Stimulated activated CD8-positive, alpha-beta memory T cell treated with anti-CD3 and anti-CD28 coated beads, Interleukin-4, amount 100 ng/mL, for 4 hours (primary cell): ENCODE measurements around the gene NFKB1.
"Not testable (repeated sequence)": the region's sequence is repeated elsewhere in the genome, so short reads cannot be mapped to it uniquely, and the experiment has no call there.

Source experiments
- DNase-seq, 2 donors: peaks; one replicate each; pipeline ENCODE4 v3.0.0-alpha.2; 2020; ENCODE audit warnings: low read depth in 2 of 2, low spot score in 1 of 2

NFKB1 gene

DNA sequence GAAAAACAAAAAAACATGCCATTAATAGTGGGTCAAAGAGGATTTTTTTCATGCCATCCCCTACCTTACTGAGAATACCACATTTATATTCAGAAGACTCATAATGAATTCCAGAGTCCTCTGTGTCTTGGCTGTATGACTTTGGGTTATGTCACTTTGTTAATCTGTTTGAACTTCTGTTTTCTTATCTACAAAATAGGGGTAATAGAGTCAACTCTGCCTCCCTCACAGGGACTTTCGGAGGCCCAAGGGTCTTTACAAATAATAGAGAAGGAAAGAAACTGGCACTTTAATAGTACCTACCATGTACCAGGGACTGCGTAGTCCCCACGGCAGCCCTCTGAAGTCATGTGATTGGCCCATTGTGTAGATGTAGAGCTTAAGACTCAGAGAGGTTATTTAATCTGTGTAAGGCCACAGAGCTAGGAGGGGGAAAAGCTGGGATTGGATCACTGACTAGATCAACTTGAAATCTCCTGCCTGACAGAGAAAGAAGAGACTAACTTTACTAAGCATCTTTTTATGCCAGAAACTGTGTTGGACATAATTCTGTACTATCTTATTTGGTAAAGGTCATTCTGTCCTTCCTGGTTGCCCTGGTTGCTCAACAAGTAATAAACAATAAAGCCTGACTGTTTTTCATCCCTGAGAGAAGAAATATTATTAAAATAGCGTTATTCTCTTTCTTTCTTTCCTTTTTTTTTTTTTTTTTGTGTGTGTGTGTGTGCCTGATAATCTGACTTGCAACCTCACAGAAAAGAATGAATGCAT is 59.6 kb downstream of the NFKB1 start:
- no peak for DNase-seq

DNA sequence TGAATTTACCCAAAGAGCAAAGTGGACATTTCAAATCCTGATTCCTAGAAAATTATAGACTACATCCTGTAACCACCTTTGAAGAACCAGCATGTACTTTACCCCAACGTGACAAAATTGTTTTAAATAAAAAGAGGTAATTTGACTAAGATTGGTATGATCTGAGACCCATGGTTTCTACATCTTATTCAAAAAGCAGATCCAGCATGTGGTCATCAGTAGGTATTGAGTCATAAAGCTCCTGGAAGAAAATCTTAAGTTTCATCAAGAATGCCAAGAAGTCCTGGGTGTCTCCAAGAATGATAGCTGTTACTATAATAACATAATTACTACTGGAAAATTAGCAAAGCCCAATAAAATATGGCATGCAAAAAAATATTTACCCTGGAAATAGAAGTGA is 61.8 kb downstream of the NFKB1 start:
- DNase-seq: no peak

DNA sequence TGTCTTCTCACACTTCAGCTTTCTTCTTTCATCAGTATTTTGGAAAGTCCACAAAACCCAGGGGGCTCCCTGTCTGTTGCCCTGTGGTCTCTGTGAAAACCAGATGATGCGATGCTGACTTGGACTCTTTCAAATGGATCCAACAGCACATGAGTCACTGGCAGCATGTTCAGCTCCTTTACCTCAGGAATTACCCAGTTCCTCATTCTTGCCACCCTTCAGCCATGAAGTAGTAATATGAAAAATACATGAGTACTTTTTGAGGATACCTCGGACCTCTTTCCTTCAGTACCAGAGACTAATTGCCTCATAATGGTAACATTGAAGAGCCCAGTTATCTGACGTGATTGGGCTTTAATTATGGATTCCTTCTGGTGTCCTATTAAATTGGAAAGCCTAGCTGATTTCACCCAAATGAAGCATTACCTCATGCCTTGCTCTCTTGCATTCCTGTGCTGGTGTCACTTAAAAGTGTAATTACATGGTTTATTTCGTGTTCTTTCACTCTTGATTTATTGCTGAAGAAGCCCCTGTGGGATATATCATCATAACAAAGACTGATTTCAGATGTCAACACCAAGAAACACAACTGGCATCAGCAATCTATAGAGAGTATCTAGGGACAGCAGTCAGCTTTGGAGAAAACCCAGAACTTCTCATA is 63.4 kb downstream of the NFKB1 start:
- DNase-seq: peak in 1 of 2 donors; percentile 10

DNA sequence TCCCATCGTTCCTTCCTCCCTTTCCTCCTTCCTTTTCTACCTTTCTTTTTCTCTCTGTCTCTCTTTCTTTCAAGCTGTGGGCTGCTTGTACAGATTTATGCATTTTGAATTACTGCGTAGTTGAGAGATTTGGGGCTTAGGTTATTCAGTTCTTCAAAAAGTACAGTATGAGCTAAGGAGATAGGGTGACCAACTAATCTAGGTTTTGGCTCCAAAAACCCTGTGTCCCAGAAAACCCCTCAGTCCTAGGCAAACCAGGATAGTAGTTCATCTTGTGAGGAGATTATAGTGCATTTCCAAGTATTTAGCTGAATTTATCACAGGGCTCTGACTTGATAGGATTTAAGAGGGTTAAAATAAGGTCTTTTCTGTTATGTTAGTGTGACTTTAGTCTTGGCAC is 64.5 kb downstream of the NFKB1 start:
- no peak for DNase-seq

DNA sequence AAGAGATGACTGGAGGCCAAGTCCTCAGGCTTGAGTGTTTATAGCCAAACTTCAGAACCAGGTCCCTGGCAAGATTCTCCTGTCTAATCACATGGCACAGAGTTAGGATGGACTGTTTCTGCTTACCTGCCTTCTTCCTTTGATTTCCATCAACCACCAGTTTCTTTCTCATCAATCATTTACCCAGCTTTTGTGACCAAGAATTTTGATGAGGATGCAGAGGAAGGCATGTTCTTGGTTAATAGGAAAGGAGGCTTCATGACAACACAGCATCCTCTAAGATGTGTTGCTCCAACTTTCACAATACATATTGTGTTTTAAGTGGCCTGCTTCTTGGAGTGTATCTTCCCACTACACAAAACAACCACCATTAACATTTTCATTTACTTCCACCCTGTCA is 65.3 kb downstream of the NFKB1 start:
- no peak for DNase-seq

DNA sequence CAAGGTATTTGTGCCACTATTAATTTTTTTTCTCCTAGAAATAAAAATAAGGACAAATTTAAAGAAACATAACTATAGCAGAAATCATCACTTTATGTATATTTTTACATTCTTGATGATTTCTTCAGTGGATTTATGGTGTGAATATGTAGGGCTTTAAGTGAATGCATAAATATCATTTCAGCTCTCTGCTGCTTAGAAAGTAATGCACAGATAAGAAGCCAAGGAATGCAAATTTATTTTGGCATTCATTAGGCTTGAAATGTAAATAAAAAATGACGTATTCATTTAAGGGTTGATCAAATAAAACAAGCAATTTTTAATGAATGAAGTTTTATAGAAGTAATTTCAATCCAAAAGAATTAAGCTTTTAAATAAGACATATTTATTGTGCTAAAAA is 66.3 kb downstream of the NFKB1 start:
- no peak for DNase-seq

DNA sequence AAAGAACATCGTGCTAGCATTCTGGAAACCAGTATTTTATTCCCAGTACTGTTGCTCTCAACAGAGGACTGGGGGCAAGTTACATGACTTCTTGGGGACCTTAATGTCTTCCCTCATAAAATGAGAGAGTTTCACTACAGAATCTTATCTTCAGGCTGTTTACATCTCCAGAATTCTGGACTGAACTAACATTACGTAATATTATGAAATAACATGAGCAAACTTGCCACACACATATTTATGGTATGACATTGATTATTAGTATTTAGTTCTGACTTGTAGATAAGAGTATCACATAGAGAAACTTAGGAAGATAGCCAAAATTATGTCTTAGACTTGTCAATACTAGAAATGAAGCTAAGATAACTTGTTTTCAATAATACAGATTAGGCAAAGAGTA is 68.0 kb downstream of the NFKB1 start:
- no peak for DNase-seq

DNA sequence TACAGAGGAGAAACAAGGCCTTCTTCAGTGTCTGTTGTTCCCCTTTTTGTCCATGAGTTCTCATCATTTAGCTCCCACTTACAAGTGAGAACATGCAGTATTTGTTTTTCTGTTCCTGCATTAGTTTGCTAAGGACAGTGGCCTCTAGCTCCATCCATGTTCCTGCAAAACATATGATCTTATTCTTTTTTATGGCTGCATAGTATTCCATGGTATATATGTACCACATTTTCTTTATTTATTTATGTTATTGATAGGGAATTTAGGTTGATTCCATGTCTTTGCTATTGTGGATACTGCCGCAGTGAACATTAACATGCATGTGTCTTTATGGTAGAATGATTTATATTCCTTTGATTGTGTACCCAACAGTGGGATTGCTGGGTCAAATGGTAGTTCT is 69.1 kb downstream of the NFKB1 start:
- not testable (repeated sequence) for DNase-seq

DNA sequence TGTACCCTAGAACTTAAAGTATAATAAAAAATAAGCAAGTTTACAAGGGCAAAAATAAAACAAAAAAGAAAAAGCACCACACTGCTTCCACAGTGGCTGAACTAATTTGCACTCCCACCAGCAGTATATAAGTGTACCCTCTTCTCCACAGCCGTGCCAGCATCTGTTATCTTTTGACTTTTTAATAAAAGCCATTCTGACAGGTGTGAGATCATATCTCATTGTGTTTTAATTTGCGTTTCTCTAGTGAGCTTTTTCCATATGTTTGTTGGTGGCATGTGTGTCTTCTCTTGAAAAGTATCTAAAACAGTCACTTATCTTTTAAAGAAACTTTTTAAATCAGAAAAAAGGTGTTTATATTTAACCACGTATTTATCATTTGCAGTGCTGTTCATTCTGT is 71.3 kb downstream of the NFKB1 start:
- DNase-seq: no peak

DNA sequence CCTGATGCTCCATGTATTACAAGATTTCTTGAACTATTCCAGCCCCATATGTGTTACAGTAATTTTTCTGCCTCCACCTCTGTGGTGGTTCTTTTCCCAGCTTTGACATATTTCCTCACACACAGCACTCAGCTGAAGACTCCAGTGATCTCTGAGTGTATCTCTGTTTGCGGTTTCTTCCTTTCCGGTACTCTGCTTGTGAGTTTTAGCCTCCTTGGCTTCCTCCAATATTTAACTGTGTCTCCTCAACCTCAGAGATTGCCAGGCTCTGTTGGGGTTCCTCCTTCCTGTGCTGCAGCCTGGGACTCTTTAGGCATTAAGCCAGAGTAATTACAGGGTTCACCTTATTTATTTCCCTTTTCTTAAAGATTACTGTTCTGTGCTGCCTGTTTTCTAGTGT is 73.2 kb downstream of the NFKB1 start:
- DNase-seq: no peak

DNA sequence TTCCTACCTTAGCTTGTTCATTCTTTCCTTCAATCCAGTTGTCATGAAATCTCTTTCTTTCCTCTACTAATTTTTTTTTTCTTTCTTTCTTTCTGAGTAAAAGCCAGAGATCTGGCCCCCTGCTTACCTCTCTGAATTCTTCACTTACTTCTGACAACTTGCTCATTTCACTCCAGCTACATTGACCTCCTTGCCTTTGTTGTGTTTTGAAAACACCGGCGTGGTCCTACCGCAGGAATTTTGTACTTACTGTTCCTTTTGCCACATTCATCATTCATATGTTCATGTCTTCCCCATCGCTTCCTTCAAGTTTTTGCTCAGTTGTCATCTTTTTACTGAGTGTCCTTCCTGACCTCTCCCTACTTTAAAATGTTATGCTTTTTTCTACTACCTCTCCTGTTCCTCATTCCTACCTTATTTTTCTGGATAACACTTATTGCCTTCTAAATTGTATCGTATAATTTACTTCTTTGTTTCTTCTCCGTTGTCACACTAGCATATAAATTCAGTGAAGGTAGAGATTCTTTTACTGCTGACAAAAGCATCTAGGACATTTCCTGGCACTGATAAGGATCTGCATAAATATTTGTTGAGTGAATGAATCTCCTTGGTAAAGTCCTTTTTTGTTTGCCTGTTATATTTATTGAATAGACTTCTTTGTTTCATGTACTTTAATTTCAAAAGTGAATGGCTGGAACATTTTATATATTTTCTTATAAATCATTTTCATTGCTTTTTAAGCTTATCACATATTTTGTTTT is 74.4 kb downstream of the NFKB1 start:
- no peak for DNase-seq

DNA sequence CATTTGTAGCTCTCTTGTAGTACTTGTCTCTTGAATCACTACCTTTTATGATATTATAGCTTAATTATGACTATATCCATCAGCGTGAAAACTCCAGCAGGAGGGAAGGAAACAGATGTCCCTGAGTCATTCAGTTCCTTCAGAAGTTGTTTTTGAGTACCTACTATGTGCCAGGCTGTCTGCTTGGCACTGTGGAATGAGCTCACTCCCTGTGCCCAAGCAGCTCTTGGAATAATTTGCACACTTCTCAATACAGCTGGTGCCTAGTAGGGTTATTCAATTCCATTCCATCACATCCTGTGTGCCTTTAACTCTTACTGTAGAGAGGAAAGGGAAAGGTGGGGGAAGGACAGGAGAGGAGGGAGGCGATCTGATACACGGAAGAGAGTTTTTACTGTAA is 77.1 kb downstream of the NFKB1 start:
- DNase-seq: no peak

DNA sequence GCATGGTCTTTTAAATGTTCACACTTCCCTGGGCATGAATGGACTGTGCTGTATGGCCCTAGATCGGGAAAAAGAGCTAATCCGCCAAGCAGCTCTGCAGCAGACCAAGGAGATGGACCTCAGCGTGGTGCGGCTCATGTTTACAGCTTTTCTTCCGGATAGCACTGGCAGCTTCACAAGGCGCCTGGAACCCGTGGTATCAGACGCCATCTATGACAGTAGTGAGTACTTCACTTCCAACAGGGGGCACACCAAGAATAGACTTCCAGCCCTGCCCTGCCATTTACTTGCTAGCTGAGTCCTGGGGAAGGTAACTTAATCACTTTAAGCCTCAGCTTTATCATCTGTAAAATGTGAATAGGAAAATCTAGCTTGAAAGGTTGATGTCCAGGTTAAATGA is 77.7 kb downstream of the NFKB1 start:
- no peak for DNase-seq

DNA sequence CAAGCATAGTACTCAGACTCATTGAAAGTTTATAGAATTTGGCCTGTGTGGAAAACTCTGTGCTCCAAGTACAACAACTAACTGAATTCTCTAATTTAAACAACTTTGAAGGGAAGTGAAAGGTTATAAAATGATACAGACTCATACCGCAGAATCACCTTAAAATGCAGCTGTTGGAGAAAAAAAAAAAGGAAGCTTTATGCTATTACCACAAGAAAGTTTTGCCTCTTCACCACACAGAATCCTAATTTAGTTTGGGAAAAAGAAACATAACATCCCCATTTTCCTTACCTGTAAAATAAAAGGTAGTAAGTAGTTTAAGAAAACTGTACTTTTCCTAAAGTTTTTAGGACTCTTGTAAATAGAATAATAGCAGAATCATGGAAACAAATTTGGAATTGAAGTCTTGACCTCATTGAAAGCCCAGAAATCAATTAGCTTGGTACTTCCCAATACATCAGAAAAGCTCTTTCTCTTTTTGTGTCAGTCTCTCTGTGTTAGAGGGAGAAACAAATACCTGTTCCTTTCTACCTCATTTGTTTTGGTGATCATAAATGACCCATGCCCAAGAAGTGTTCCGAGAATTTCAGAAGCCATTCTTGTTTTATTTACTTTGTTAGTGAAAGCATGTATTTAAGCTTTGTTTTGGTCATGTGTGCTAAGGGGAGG is 78.8 kb downstream of the NFKB1 start:
- no peak for DNase-seq

DNA sequence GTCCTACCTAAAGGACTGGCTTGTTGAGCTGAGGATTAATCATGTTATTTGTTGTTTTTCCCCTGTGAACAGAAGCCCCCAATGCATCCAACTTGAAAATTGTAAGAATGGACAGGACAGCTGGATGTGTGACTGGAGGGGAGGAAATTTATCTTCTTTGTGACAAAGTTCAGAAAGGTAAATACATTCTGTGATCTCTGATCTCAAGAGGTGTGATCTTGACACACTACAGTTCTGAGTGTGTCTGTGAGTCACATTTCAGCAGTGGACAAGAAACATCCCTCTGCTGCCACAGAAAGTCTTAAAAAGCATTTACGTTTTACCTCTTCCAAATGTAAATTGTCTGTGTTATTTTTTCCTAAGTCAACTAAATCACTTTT is 79.3 kb downstream of the NFKB1 start:
- DNase-seq: no peak

DNA sequence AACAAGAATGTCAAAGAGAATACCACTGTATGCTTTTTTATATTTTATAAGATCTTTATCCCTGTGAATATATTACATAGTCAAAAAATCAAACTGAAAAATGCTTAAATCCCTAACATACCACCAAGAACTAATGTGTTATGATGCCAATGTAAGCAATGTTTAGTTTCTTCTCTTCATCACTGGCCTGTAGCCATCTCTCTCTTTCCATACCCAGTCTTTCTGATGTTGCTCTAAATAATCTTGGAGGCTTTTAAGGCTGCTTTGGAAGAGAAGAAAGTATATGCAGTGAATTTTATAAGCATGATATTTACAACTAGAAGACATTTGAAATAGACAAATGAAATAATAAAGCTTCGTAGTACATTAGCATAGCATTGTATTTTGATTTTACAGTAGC is 82.9 kb downstream of the NFKB1 start:
- DNase-seq: no peak

DNA sequence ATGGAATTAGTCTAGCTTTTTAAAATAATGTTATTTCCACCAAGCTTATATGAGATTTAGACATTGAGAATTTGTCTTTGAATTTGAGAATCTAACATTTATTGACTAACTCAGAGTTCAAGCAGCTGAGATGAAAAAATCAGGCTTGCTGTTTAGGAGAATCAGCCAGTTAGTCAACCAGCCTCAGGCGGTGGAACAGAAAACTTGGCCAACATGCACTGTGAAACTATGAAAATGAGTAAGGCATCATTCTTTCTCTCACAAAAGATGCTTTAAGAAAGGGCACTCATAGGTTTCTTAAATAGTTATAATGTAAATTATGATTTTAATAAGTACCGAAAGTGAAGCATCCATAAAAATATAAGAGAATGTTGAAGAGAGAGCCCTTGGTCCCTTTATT is 84.2 kb downstream of the NFKB1 start:
- no peak for DNase-seq

DNA sequence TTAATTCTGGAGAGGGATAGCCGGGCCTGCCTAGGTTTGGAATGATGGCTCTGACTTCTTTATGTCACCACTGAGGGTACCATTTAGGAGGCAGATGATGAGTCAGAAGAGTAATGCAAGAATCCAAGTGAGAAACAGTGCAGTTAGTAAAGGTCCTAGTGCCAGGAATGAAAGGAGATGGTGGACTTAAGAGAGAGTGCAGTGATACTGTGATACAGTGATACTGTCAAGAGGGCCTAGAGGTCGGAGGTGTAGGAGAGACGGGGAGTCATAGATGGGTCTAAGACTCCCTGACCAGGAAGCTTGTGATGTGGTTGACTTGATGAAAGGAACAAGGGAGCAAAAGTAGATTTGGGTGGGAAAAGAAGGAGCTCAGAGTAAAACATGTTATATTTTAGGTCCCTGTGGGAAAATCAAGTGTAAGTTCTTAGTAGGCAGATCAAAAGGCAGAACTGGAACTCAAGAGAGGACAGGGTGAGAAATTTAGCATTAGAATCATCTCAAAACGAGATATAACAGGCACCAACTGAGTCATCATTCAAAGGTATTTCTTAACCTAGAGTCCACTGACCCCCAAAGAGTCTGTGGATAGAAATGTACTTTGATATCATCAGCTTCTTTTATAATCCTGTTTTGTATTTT is 85.0 kb downstream of the NFKB1 start:
- no peak for DNase-seq

DNA sequence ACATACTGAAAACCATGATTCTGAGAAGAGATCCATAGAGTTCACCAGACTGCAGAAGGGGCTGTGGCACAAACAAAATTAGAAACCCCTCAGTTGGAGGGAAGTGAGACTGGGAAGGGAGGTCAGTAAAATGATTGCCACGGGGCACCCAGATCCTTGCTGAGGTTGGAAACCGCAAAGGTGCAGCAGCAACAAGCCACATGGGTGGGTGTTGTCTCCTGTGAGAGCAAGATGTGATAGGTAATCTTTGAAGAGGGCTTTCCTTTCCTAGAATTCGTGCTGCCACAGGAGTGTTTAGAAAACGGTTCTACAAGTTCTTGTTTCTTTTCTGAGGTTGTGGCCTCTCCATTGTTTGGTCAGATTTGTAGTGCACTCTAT is 85.5 kb downstream of the NFKB1 start:
- no peak for DNase-seq

DNA sequence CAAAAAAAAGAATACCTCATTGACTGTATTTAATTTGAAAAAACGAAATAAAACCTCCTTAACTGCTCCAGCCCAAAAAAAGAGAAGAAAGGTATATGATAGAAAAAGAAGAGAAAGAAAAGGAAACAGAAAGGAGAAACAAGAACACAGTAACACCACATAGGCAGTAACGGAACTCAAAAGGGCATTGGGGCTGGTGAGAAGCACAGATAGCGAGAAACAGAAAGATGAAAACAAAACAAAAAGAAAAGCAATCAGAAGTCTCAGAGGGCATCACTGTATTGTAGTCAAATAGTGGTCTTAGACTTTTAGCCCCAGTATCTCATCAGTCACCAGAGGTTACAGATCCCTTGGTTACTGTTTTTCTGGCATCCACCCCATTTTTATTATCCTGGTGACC is 88.6 kb downstream of the NFKB1 start:
- no peak for DNase-seq

DNA sequence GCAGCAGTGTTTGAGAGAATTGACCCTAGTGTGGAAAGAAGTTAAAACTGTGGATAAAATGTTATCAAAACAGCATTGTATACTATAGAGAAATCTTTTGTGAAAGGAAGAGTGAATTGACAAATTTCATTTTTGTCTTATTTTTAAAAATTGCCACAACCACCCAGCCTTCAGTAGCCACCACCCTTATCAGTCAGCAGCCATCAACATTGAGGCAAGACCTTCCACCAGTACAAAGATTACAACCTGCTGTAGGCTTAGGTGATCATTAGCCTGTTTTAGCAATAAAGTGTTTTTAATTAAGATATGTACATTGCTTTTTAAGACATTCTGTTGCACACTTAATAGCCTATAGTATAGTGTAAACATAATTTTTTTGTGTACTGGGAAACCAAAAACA is 91.1 kb downstream of the NFKB1 start:
- no peak for DNase-seq
